ENCODE results near the gene OR10J4. TPM values are rescaled to one million over a fixed set of nuclear protein-coding genes. Genes with fewer than 3 reads are reported as not detected.
"Not testable (repeated sequence)": the region's sequence is repeated elsewhere in the genome, so short reads cannot be mapped to it uniquely, and the experiment has no call there.

Gene OR10J4
- total RNA-seq, 1 donor from 2014 or later = not detected

- no peaks in the 10 kb centered on the region for H3K27me3 Mint-ChIP-seq (ENCODE audit: insufficient read depth)
- no peaks in the 10 kb centered on the region for H3K4me1 Mint-ChIP-seq (ENCODE audit: low read depth)
Measured at GRCh38 chr1:159448181-159448580, 16.2 kb downstream of the OR10J4 start.

GRCh38 chr1:159449605-159450004 is 17.6 kb downstream of the OR10J4 start:
- DNase-seq (ENCODE audit: low spot score); H3K27me3 Mint-ChIP-seq (ENCODE audit: insufficient read depth); intact Hi-C loops (cut with micrococcal nuclease); H3K36me3 Mint-ChIP-seq (ENCODE audit: low read depth); H3K9me3 Mint-ChIP-seq; H3K4me1 Mint-ChIP-seq (ENCODE audit: low read depth); H3K27ac Mint-ChIP-seq; H3K4me3 Mint-ChIP-seq: not testable (repeated sequence)

More at GRCh38 chr1:159448181-159448580, 16.2 kb downstream of the OR10J4 start:
- no peaks in the 10 kb centered on the region for H3K36me3 Mint-ChIP-seq (ENCODE audit: low read depth)
- no peak overlapping the region for H3K27ac Mint-ChIP-seq
- H3K9me3 Mint-ChIP-seq = peaks cover 5% of the 10 kb centered on the region
- DNase-seq (ENCODE audit: low spot score) = no peak
- intact Hi-C loops (cut with micrococcal nuclease) = no loop called here
- no peak overlapping the region for H3K4me3 Mint-ChIP-seq

- Mint-ChIP-seq H3K4me3 (no peak overlapping the region), H3K27me3 (ENCODE audit: insufficient read depth) (no peaks in the 10 kb centered on the region), H3K4me1 (ENCODE audit: low read depth) (no peaks in the 10 kb centered on the region), H3K9me3 (peaks cover 20% of the 10 kb centered on the region), H3K27ac (no peak overlapping the region), H3K36me3 (ENCODE audit: low read depth) (no peaks in the 10 kb centered on the region)
- intact Hi-C loops (cut with micrococcal nuclease) = no loop called here
- no peak for DNase-seq (ENCODE audit: low spot score)
Measured at GRCh38 chr1:159459551-159459950, 27.5 kb downstream of the OR10J4 start.

GRCh38 chr1:159465191-159465603 is 33.2 kb downstream of the OR10J4 start:
- Mint-ChIP-seq H3K27ac (no peak overlapping the region), H3K9me3 (peaks cover 19% of the 10 kb centered on the region), H3K36me3 (ENCODE audit: low read depth) (no peaks in the 10 kb centered on the region), H3K4me1 (ENCODE audit: low read depth) (no peaks in the 10 kb centered on the region), H3K4me3 (no peak overlapping the region), H3K27me3 (ENCODE audit: insufficient read depth) (no peaks in the 10 kb centered on the region)
- no peak for DNase-seq (ENCODE audit: low spot score)
- intact Hi-C loops (cut with micrococcal nuclease) = no loop called here

- intact Hi-C loops (cut with micrococcal nuclease) = no loop called here
- Mint-ChIP-seq H3K36me3 (ENCODE audit: low read depth) (no peaks in the 10 kb centered on the region), H3K4me1 (ENCODE audit: low read depth) (no peaks in the 10 kb centered on the region), H3K9me3 (no peaks in the 10 kb centered on the region), H3K4me3 (no peak overlapping the region), H3K27me3 (ENCODE audit: insufficient read depth) (no peaks in the 10 kb centered on the region), H3K27ac (no peak overlapping the region)
- DNase-seq (ENCODE audit: low spot score) = no peak
Measured at GRCh38 chr1:159468321-159468720, 36.3 kb downstream of the OR10J4 start.

- Mint-ChIP-seq H3K27me3 (ENCODE audit: insufficient read depth) (no peaks in the 10 kb centered on the region), H3K4me3 (no peak overlapping the region), H3K9me3 (no peaks in the 10 kb centered on the region), H3K27ac (no peak overlapping the region), H3K4me1 (ENCODE audit: low read depth) (no peaks in the 10 kb centered on the region), H3K36me3 (ENCODE audit: low read depth) (no peaks in the 10 kb centered on the region)
- DNase-seq (ENCODE audit: low spot score) = no peak
- intact Hi-C loops (cut with micrococcal nuclease) = no loop called here
Measured at GRCh38 chr1:159469921-159470533, 38.0 kb downstream of the OR10J4 start.

- Mint-ChIP-seq H3K4me3 (no peak overlapping the region), H3K4me1 (ENCODE audit: low read depth) (no peaks in the 10 kb centered on the region), H3K27ac (no peak overlapping the region), H3K27me3 (ENCODE audit: insufficient read depth) (no peaks in the 10 kb centered on the region), H3K36me3 (ENCODE audit: low read depth) (no peaks in the 10 kb centered on the region), H3K9me3 (no peaks in the 10 kb centered on the region)
- DNase-seq (ENCODE audit: low spot score) = no peak
- intact Hi-C loops (cut with micrococcal nuclease) = no loop called here
Measured at GRCh38 chr1:159473335-159473734, 41.3 kb downstream of the OR10J4 start.

GRCh38 chr1:159474926-159475325 is 42.9 kb downstream of the OR10J4 start:
- Mint-ChIP-seq H3K27ac (no peak overlapping the region), H3K27me3 (ENCODE audit: insufficient read depth) (no peaks in the 10 kb centered on the region), H3K4me3 (no peak overlapping the region), H3K4me1 (ENCODE audit: low read depth) (no peaks in the 10 kb centered on the region), H3K36me3 (ENCODE audit: low read depth) (no peaks in the 10 kb centered on the region), H3K9me3 (no peaks in the 10 kb centered on the region)
- DNase-seq (ENCODE audit: low spot score) = no peak
- intact Hi-C loops (cut with micrococcal nuclease) = no loop called here

Other genes starting within 250 kb of the OR10J4 start
- gene ACKR1, start 227.3 kb upstream of the OR10J4 start, total RNA-seq = not detected in 2 replicates
- not detected in 2 replicates for gene FCER1A, start 129.9 kb upstream of the OR10J4 start, total RNA-seq
- not detected in 2 replicates for gene OR10J1, start 7.5 kb downstream of the OR10J4 start, total RNA-seq
- not detected in 2 replicates for gene OR10J5, start 103.8 kb downstream of the OR10J4 start, total RNA-seq
- gene APCS, start 155.6 kb downstream of the OR10J4 start, total RNA-seq = not detected in 2 replicates